Stimulated activated CD4-positive, alpha-beta T cell treated with anti-CD3 and anti-CD28 coated beads, Interleukin-4, amount 100 ng/mL, for 24 hours (primary cell): ENCODE measurements around the gene KEAP1.
A peak's percentile ranks its signal among the peaks of the same experiment; 100 is the strongest.

ENCODE experiments used
- DNase-seq: peaks from one replicate; pipeline ENCODE4 v3.0.0-alpha.2; 2020

KEAP1 gene

DNA sequence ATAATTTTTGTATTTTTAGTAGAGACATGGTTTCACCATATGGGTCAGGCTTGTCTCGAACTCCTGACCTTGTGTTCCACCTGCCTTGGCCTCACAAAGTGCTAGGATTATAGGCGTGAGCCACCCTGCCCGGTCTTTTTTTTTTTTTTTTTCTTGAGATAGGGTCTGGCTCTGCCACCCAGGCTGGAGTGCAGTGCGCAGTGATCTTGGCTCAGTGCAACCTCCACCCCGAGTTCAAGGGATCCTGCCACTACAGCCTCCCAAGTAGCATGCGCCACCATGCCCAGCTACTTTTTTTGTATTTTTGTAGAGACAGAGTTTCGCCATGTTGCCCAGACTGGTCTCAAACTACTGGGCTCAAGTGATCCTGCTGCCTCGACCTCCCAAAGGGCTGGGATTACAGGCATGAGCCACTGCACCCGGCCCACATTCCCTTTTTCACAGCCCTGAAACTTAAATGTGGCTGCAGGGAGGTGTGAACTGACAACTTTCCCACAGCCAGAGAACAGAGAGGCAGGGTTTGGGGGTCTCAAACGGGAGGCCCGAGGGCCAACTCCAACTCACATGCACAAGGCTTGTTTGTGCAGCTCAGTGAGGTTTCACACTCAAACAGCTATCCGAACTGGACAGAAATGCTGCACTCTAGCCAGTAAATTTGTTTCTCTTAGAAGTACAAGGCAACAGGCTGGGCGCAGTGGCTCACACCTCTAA lies 18.5 kb upstream of the KEAP1 start:
- DNase-seq, result no peak

DNA sequence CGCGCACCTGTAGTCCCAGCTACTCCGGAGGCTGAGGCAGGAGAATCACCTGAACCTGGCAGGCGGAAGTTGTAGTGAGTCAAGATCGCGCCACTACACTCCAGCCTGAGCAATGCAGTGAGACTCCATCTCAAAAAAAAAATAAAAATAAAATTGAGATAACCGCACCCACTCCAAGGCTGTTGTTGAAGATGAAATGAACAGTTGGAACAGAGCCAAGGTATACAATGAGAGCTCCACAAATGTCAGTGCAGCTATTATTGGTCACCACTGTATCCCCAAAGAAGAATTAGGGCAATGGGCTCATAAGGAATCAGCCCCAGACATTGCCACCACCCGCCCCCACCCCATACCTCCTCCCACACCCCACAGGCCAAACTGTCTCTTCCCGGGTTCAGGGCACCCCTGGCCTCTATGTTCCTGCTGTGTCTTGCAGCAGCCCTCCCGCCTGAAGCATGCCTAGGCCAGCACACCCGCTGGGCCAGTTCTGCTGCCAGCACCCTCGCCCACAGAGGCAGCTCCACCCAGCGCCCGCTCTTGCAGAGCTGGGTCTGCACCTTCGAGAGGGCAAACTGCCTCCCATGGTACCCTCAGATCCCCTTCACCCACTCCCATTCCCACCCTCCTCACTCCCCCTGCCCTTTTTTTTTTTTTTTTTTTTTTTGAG lies 17.6 kb upstream of the KEAP1 start:
- DNase-seq, result no peak

- no peak for DNase-seq
Measured at GRCh38 chr19:10519421-10519820, 16.3 kb upstream of the KEAP1 start.

GRCh38 chr19:10518444-10519361 lies 15.5 kb upstream of the KEAP1 start:
- DNase-seq, result no peak

- DNase-seq, result no peak
Measured at GRCh38 chr19:10517760-10518443, 14.7 kb upstream of the KEAP1 start.

- DNase-seq, result no peak
Measured at GRCh38 chr19:10517361-10517759, 14.2 kb upstream of the KEAP1 start, which contains the start of gene S1PR5. TSS of gene S1PR5 (minus strand) at chr19:10517447. CDS start at chr19:10515011, 2,436 bp downstream.

DNA sequence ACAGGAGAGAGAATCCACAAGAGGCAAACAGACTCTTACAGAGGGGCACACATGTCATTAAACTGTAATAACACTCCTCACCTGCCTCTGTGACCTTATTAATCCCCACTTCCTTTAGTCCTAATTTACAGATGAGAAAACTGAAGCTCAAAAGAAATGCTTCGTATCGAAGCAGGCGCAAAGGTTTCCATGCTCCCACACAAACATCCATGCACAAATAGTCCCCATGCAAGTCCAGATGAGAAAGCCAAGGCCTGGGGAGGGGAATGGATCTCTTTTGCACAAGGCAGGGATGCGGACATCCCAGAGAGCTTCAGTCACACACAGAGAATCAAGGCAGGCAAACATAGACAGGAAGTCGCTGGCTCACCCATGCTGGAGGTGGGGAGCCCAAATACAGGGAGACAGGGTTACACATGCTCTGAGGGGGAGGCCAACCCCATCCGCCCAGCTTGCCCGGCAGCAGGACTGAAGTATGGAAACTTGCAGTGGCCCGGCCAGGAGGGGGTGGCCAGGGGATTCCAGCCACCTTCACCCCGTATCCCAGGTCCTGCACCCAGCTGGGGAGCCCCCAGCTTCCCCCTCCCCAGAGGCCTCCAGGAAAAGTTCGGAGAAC lies 13.6 kb upstream of the KEAP1 start:
- DNase-seq, result no peak

DNA sequence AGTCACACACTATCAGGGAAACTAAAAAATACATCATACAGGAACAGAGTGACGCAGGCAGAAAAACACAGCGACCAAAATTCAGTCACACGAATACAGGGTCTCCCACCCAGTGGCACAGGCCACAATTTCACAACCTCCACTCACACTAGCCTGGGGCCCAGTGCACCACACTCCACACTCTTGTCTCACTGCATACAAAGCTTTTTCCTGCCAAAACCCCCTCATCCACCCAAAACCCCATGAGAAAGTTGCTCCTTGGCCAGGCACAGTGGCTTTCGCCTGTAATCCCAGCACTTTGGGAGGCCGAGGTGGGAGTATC lies 12.9 kb upstream of the KEAP1 start:
- DNase-seq, result no peak

DNA sequence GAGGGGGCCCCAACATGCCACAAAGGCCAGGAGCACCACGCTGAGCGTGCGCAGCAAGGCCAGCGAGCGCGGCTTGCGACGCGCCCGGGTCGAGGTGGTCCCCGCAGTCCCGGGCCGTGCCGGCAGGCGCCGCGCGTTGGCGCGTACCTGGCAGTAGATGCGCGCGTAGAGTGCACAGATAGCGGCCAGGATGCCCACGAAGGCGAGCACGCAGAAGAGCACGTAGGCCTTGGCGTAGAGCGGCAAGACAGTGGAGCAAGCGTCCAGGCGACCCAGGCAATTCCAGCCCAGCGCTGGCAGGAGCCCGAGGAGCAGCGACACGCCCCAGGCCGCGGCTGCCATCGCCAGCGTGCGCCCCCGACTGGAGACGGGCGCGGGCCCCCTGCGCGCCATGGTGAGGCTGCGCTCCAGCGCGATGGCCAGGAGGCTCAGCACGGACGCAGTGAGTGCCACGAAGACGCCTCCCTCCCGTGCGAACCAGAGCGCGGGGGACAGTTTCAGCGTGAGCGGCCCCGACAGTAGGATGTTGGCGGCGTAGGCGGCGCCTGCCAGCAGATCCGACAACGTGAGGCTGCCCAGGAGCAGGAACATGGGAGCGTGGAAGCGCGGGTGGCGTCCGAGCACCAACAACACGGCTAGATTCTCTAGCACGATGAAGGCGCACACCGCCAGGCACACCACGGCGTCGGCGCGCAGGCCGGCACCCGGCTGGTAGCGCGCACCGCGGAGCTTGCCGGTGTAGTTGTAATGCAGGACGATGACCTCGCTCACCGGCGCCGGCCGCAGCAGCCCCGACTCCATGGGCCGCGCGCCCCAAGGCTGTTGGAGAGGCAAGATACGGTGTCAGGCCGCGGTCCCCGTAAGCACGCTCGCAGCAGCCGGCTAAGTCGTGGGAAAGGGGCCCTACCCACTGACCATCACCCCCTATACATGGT lies 11.3 kb upstream of the KEAP1 start:
- DNase-seq, result peak; percentile 28

GRCh38 chr19:10513223-10513622 lies 10.1 kb upstream of the KEAP1 start:
- DNase-seq, result no peak

- peak; percentile 63 for DNase-seq
Measured at GRCh38 chr19:10510301-10510802, 7.2 kb upstream of the KEAP1 start.

DNA sequence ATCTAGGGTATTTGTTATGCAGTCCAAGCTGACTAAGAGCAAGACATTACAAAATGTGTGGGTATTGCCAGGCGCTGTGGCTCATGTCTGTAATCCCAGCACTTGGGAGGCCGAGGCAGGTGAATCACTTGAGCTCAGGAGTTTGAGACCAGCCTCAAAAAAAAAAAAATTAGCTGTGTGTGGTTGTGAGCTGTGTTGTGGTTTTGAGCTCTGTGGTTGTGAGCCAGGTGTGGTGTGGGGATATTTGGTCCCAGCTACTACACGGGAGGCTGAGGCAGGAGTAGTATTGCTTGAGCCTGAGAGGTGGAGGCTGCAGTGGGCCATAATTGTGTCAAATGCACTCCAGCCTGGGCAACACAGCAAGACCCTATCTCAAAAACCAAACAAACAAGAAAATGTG lies 5.6 kb upstream of the KEAP1 start:
- DNase-seq, result peak; percentile 30

DNA sequence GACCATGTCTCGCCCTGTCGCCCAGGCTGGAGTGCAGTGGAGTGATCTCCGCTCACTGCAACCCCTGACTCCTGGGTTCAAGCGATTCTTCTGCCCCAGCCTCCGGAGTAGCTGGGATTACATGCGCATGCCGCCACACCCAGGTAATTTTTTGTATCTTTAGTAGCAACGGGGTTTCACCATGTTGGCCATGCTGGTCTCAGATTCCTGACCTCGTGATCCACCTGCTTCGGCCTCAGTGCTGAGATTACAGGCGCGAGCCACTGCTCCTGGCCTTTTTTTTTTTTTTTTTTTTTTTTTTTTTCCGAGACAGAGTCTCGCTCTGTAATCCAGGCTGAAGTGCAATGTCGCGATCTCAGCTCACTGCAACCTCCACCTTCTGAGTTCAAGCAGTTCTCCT lies 4.9 kb upstream of the KEAP1 start:
- DNase-seq, result no peak

- peak; percentile 86 for DNase-seq
Measured at GRCh38 chr19:10505583-10506229, 2.5 kb upstream of the KEAP1 start.

DNA sequence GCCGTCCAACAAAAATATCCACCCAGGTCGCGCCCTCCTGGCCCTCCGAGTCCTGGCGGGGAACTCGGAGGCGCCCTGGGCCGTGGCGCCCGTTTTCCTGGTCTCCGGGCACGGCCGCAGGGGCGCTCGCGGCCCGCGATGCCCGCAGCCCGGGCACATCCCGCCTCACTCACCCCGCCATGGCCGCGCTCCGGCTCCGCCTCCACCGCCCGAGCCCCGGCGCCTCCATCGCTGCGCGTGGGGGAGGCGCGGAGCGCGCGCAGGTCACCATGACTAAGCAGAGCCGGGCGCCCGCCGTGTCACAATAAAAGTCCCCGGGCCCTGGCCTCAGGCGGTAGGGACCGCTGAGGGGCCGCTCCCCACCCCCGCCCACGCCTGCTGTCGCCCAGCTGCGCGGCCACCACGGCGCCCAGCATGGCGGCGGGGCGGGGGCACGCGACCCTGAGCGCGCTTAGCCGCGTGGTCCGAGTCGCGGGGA lies 593 bp downstream of the KEAP1 start:
- peak; percentile 90 for DNase-seq

DNA sequence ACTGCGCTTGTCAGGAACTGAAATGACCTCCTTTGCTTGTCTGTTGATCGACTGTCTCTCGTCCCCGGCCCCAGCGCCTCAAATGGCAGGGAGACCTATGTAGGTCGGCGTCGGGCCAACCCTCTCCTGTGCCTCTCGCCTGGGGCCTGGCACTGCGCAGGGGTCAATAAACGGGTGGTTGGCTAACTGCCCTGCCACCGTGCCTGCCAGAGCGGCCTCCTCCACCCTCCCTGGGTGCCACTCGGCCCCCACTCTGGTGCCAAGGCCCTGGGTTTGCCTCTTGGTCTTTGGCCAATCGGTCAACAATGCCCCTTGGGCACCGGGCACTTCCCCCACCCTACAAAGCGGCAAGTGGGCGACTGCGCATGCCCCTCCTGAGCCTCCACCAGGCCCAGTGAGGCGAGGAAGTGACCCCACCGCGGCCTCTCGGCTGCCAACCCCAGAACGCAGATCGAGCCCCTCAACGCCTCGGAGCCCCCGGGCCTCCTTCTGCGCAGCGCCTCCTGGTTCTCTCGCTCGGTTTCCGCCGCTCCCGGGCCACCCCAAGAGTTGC lies 1.1 kb downstream of the KEAP1 start:
- peak; percentile 50 for DNase-seq

DNA sequence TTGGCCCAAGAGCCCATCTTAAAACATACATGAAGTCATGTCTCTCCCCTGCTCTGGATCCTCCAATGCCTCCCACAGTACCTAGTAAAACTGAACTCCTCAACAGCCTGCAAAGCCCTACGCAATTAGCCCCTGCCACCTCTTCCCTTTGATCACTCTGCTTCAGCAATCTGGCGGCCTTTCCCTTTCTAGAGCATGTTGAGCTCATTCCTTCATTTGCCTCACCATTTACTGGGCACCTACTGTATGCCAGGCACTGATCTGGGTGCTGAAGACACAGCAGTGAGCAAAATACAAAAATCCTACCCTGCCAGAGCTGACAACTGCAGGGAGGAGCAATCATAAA lies 2.9 kb downstream of the KEAP1 start:
- DNase-seq, result no peak

DNA sequence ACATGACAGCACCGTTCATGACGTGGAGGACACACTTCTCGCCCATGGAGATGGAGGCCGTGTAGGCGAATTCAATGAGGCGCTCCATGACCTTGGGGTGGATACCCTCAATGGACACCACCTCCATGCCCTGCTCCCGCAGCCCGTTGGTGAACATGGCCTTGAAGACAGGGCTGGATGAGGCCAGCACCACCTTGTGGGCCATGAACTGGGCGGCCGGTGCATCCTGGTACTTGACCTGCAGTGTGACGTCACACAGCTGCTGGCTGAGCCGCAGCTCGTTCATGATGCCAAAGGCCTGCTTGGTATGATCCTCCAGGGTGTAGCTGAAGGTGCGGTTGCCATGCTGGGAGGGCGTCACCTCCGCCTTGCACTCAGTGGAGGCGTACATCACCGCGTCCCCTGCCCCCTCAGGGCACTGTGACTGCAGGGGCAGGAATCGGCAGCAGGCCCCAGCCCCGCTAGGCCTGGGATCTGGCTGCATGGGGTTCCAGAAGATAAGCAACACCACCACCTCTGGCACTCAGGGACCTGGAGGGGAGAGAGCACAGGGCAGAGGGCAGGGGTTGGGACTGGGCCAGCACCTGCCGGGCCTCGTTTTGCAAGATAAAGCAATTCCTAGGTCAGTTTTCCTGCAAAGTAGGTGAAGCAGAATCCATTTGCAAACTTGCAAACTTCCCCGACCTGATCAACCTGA lies 3.5 kb downstream of the KEAP1 start:
- DNase-seq, result no peak

GRCh38 chr19:10497371-10497770 lies 5.8 kb downstream of the KEAP1 start:
- DNase-seq, result no peak
